Trophoblast cell (in vitro differentiated cells and primary cell): ENCODE data around the gene DIP2B.

Experiments
- DNase-seq, 2 donors: peaks; one replicate each; pipeline ENCODE4 v3.0.0-alpha.2; 2016
- H2AFZ ChIP-seq: 2 replicates; pipeline ENCODE4 v1.6.1; 2013; ENCODE audit warnings: low read length, moderate library complexity, mild to moderate bottlenecking; ENCODE audit not compliant: insufficient read depth, poor library complexity
- H2AK5ac ChIP-seq: 2 replicates; pipeline ENCODE4 v1.6.1; 2013; ENCODE audit warnings: mild to moderate bottlenecking, low read length
- H2BK120ac ChIP-seq: 2 replicates; pipeline ENCODE4 v1.6.1; 2013; ENCODE audit warnings: low read length, mild to moderate bottlenecking, moderate library complexity; ENCODE audit not compliant: insufficient read depth, poor library complexity
- H2BK12ac ChIP-seq: 2 replicates; pipeline ENCODE4 v1.6.1; 2013; ENCODE audit warnings: mild to moderate bottlenecking, low read length, moderate library complexity
- H2BK5ac ChIP-seq: 2 replicates; pipeline ENCODE4 v1.6.1; 2013; ENCODE audit warnings: low read length, low read depth, moderate library complexity, mild to moderate bottlenecking; ENCODE audit not compliant: poor library complexity
- H3K14ac ChIP-seq: 2 replicates; pipeline ENCODE4 v1.6.1; 2013; ENCODE audit warnings: mild to moderate bottlenecking, low read length
- H3K18ac ChIP-seq: 2 replicates; pipeline ENCODE4 v1.6.1; 2013; ENCODE audit warnings: mild to moderate bottlenecking, low read length
- H3K23ac ChIP-seq: 2 replicates; pipeline ENCODE4 v1.6.1; 2013; ENCODE audit warnings: low read length
- H3K27ac ChIP-seq: 2 replicates; pipeline ENCODE4 v1.5.1; 2013; ENCODE audit warnings: low read depth, mild to moderate bottlenecking, inconsistent platforms, low read length, moderate library complexity
- H3K27me3 ChIP-seq: 2 replicates; pipeline ENCODE4 v1.6.1; 2013; ENCODE audit warnings: inconsistent platforms, mild to moderate bottlenecking, low read length, moderate library complexity; ENCODE audit not compliant: insufficient read depth
- H3K36me3 ChIP-seq, 2 experiments: 1 replicate in 1 of 2; 2 replicates in 1 of 2; pipeline ENCODE4 v1.6.1; 2013; ENCODE audit warnings: low read length in 2 of 2, mild to moderate bottlenecking in 2 of 2, moderate library complexity in 1 of 2; ENCODE audit not compliant: insufficient read depth in 2 of 2, control insufficient read depth in 1 of 2
- H3K4ac ChIP-seq: 2 replicates; pipeline ENCODE4 v1.6.1; 2013; ENCODE audit warnings: low read depth, mild to moderate bottlenecking, low read length, moderate library complexity
- H3K4me1 ChIP-seq, 2 experiments: 1 replicate in 1 of 2; 2 replicates in 1 of 2; pipeline ENCODE4 v1.6.1; 2013; ENCODE audit warnings: low read length in 2 of 2, mild to moderate bottlenecking in 2 of 2, moderate library complexity in 1 of 2; ENCODE audit not compliant: insufficient read depth in 2 of 2, control insufficient read depth in 1 of 2
- H3K4me2 ChIP-seq: 2 replicates; pipeline ENCODE4 v1.6.1; 2013; ENCODE audit warnings: inconsistent platforms, mild to moderate bottlenecking, low read length, moderate library complexity
- H3K4me3 ChIP-seq: 2 replicates; pipeline ENCODE4 v1.5.1; 2013; ENCODE audit warnings: mild to moderate bottlenecking, low read depth, low read length, inconsistent platforms
- H3K79me1 ChIP-seq: one replicate; pipeline ENCODE4 v1.6.1; 2013; ENCODE audit warnings: low read length
- H3K79me2 ChIP-seq: 2 replicates; pipeline ENCODE4 v1.6.1; 2013; ENCODE audit warnings: low read length, mild to moderate bottlenecking; ENCODE audit not compliant: control insufficient read depth, insufficient read depth, poor library complexity
- H3K9ac ChIP-seq: 2 replicates; pipeline ENCODE4 v1.6.1; 2013; ENCODE audit warnings: mild to moderate bottlenecking, low read length
- H3K9me3 ChIP-seq: 2 replicates; pipeline ENCODE4 v1.6.1; 2013; ENCODE audit warnings: low read depth, mild to moderate bottlenecking, control low read depth, inconsistent platforms, low read length; ENCODE audit not compliant: insufficient read depth
- H4K12ac ChIP-seq: 2 replicates; pipeline ENCODE4 v1.6.1; 2013; ENCODE audit warnings: low read depth, mild to moderate bottlenecking, low read length, moderate library complexity
- H4K8ac ChIP-seq: 2 replicates; pipeline ENCODE4 v1.6.1; 2013; ENCODE audit warnings: low read depth, mild to moderate bottlenecking, low read length, moderate library complexity
- H4K91ac ChIP-seq: one replicate; pipeline ENCODE4 v1.6.1; 2013; ENCODE audit warnings: low read depth, mild to moderate bottlenecking, low read length, moderate library complexity
- WGBS: extraction: QIAGEN DNeasy Blood & Tissue Kit; methylation state at CpG from one replicate; pipeline ENCODE4 v1.1.7; 2013; ENCODE audit warnings: missing lambda C conversion rate; ENCODE audit not compliant: insufficient read length, insufficient coverage; ENCODE audit errors: extremely low coverage; 5-methylcytosine and 5-hydroxymethylcytosine counted together

DIP2B gene

DNA sequence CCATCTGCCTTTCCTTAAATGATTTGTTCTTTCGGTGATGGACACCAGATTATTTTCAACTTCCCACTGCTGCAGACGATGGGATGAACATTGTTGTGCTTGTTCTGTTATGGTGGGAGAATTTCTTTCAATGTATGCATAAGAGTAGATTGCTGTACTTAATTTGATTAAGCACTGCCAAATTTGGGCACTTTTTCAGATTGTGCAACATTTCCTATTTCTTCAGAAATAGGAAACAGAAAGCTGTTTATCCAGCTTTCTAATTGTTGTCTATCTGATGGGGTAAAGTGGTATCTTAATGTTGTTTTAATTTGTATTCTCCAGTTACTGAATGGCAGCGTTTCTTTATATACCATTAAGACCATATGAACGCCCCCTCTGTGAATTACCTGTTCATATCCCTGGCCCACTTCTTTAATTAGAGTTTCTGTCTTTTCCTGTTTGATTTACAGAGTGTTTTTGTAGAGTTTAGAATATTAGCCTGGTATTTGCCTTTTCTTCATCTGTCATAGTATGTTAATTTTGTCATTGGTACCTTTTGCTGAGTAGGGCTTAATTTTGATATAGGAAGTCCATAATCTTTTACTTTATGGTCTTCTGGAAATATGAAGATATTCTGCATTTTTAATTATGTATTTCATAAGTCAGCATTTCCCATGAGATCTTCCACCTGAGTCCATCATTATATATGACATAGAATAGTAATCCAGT, 59.6 kb downstream of the DIP2B start:
- peaks cover 0 to 2% of the 10 kb centered on the region in 2 experiments for H3K36me3 ChIP-seq
- no peak overlapping the region for H3K23ac ChIP-seq
- peaks cover 10% of the 10 kb centered on the region for H3K79me2 ChIP-seq
- H4K8ac ChIP-seq, result no peak overlapping the region
- no peak overlapping the region for H3K18ac ChIP-seq
- H2AFZ ChIP-seq, result no peak overlapping the region
- H2BK5ac ChIP-seq, result no peak overlapping the region
- H3K4ac ChIP-seq, result no peak overlapping the region
- no peak overlapping the region for H2BK12ac ChIP-seq
- H3K4me2 ChIP-seq, result no peak overlapping the region
- DNase-seq, result no peak
- H3K9ac ChIP-seq, result no peak overlapping the region
- WGBS, result no CpG with 5 or more reads among the region's 4 CpGs
- H3K4me3 ChIP-seq, result no peak overlapping the region
- no peak overlapping the region for H2BK120ac ChIP-seq
- no peak overlapping the region for H2AK5ac ChIP-seq
- H3K27ac ChIP-seq, result no peak overlapping the region
- H3K27me3 ChIP-seq, result no peaks in the 10 kb centered on the region
- no peak overlapping the region for H4K91ac ChIP-seq
- H3K79me1 ChIP-seq, result no peaks in the 10 kb centered on the region
- no peak overlapping the region for H3K14ac ChIP-seq
- peaks cover 0 to 6% of the 10 kb centered on the region in 2 experiments for H3K4me1 ChIP-seq
- H4K12ac ChIP-seq, result no peak overlapping the region
- no peaks in the 10 kb centered on the region for H3K9me3 ChIP-seq

DNA sequence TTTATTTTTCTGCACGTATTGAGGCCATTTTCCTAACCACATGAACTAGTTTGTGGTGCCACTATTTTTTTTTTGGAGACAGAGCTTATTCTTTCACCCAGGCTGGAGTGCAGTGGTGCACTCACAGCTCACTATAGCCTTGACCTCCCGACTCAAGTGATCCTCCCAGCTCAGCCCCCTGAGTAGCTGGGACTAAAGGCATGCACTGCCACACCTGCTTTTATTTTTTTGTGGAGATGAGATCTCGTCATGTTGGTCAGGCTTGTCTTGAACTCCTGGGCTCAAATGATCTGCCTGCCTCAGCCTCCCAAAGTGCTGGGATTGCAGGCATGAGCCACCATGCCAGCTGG, 60.1 kb downstream of the DIP2B start:
- Histone ChIP-seq H2BK5ac (no peak overlapping the region), H3K23ac (no peak overlapping the region), H3K9me3 (no peaks in the 10 kb centered on the region), H3K27me3 (no peaks in the 10 kb centered on the region), H2BK120ac (no peak overlapping the region), H3K4me1 (peaks cover 0 to 6% of the 10 kb centered on the region in 2 experiments), H2BK12ac (no peak overlapping the region), H3K27ac (no peak overlapping the region), H2AFZ (no peak overlapping the region), H3K79me1 (no peaks in the 10 kb centered on the region), H3K4me3 (no peak overlapping the region), H3K9ac (no peak overlapping the region), H3K79me2 (peaks cover 10% of the 10 kb centered on the region), H3K18ac (no peak overlapping the region), H4K12ac (no peak overlapping the region), H4K8ac (no peak overlapping the region), H3K4me2 (no peak overlapping the region), H3K36me3 (peaks cover 0 to 2% of the 10 kb centered on the region in 2 experiments), H3K4ac (peak overlapping the region; percentile 83), H2AK5ac (no peak overlapping the region), H4K91ac (no peak overlapping the region), H3K14ac (no peak overlapping the region)
- no peak for DNase-seq
- WGBS, result no CpG with 5 or more reads among the region's 3 CpGs

GRCh38 chr12:50566066-50566465, 61.3 kb downstream of the DIP2B start:
- no peak overlapping the region for H3K9ac ChIP-seq
- peaks cover 4% of the 10 kb centered on the region for H3K79me1 ChIP-seq
- H4K91ac ChIP-seq, result no peak overlapping the region
- no peak overlapping the region for H3K27ac ChIP-seq
- no peak overlapping the region for H3K14ac ChIP-seq
- no peak for DNase-seq
- H3K4me1 ChIP-seq, result peaks cover 0 to 6% of the 10 kb centered on the region in 2 experiments
- no peak overlapping the region for H3K4me3 ChIP-seq
- H2BK12ac ChIP-seq, result no peak overlapping the region
- no peak overlapping the region for H3K18ac ChIP-seq
- WGBS, result no CpG with 5 or more reads among the region's 1 CpG
- H3K23ac ChIP-seq, result no peak overlapping the region
- no peaks in the 10 kb centered on the region for H3K27me3 ChIP-seq
- H3K9me3 ChIP-seq, result no peaks in the 10 kb centered on the region
- H3K36me3 ChIP-seq, result peaks cover 0 to 2% of the 10 kb centered on the region in 2 experiments
- no peak overlapping the region for H4K8ac ChIP-seq
- H3K79me2 ChIP-seq, result peaks cover 14% of the 10 kb centered on the region
- H2AK5ac ChIP-seq, result no peak overlapping the region
- no peak overlapping the region for H3K4me2 ChIP-seq
- H2BK5ac ChIP-seq, result no peak overlapping the region
- no peak overlapping the region for H4K12ac ChIP-seq
- peak overlapping the region; percentile 69 for H3K4ac ChIP-seq
- H2AFZ ChIP-seq, result no peak overlapping the region
- H2BK120ac ChIP-seq, result no peak overlapping the region

DNA sequence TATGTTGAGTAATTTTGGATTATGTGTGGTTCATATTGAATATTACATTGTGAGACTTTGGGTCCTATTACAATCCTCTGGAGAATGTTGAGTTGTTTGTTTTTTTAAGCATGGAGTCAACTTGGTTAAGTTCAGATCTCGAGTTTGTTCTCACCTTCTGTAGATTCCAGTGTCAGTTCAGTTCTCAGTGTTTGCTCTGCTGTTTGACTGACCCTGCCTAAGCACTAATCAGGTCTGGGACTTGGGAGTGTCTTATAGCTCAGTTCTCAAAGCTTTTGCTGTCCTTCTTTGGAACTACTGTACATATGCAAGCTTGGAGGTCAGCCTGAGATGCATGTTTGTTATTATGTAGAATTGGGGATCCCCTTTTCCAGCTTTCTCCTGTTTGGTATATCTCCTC, 63.1 kb downstream of the DIP2B start:
- H3K23ac ChIP-seq, result no peak overlapping the region
- H3K27me3 ChIP-seq, result no peaks in the 10 kb centered on the region
- no peak overlapping the region for H4K12ac ChIP-seq
- no peak overlapping the region for H3K18ac ChIP-seq
- peaks cover 3 to 9% of the 10 kb centered on the region in 2 experiments for H3K4me1 ChIP-seq
- no peak overlapping the region for H4K91ac ChIP-seq
- no peak overlapping the region for H2BK12ac ChIP-seq
- no peak for DNase-seq
- H3K79me1 ChIP-seq, result peaks cover 10% of the 10 kb centered on the region
- no peak overlapping the region for H2AFZ ChIP-seq
- no peak overlapping the region for H3K4ac ChIP-seq
- no peak overlapping the region for H2BK5ac ChIP-seq
- no peak overlapping the region for H2BK120ac ChIP-seq
- peaks cover 13% of the 10 kb centered on the region for H3K79me2 ChIP-seq
- H3K9ac ChIP-seq, result no peak overlapping the region
- no peak overlapping the region for H2AK5ac ChIP-seq
- H3K27ac ChIP-seq, result peak overlapping the region; percentile 27
- no peaks in the 10 kb centered on the region for H3K36me3 ChIP-seq
- H3K4me2 ChIP-seq, result no peak overlapping the region
- no CpG with 5 or more reads among the region's 1 CpG for WGBS
- no peaks in the 10 kb centered on the region for H3K9me3 ChIP-seq
- no peak overlapping the region for H3K4me3 ChIP-seq
- no peak overlapping the region for H4K8ac ChIP-seq
- no peak overlapping the region for H3K14ac ChIP-seq
